Naive thymus-derived CD4-positive, alpha-beta T cell (primary cell): ENCODE measurements around the gene MSL2. TPM values are rescaled to one million over a fixed set of nuclear protein-coding genes. Genes with fewer than 3 reads are reported as not detected.

Source experiments
- ATAC-seq: fragments of 150-1000 bp; cut with Tn5 transposase; 2 replicates; pipeline ENCODE4 v1.10.0; 2021; ENCODE audit warnings: mild to moderate bottlenecking, moderate library complexity
- CTCF ChIA-PET: fragments of 350-600 bp; sonication (Branson Sonifier 250); formaldehyde crosslinking; loops from one replicate; lab custom pipeline; 2021; ENCODE audit warnings: antibody characterized with exemption; lab: Charles Lee
- POLR2A ChIA-PET: fragments of 350-600 bp; sonication (Branson Sonifier 250); formaldehyde crosslinking; loops from one replicate; lab custom pipeline; 2021; ENCODE audit warnings: antibody characterized with exemption, inconsistent platforms; lab: Charles Lee
- DNase-seq, 9 donors: peaks; one replicate each; pipeline versions ENCODE4 v3.0.0 to v3.0.0-alpha.2; 2020 to 2022; ENCODE audit warnings: mixed read lengths in 1 of 9
- H3K27ac ChIP-seq: one replicate; pipeline ENCODE4 v1.7.0; 2013; ENCODE audit warnings: mild to moderate bottlenecking, low read depth, low read length, moderate library complexity
- H3K27me3 ChIP-seq, 2 donors: one replicate each; pipeline ENCODE4 v1.7.0; 2013; ENCODE audit warnings: low read length in 2 of 2, mild to moderate bottlenecking in 2 of 2, moderate library complexity in 2 of 2; ENCODE audit not compliant: control insufficient read depth in 2 of 2, insufficient read depth in 2 of 2
- H3K36me3 ChIP-seq, 3 experiments: 1 replicate in 2 of 3; 2 replicates in 1 of 3; pipeline ENCODE4 v1.7.0; 2013; ENCODE audit warnings: low read length in 3 of 3, mild to moderate bottlenecking in 3 of 3, moderate library complexity in 1 of 3; ENCODE audit not compliant: insufficient read depth in 3 of 3, control insufficient read depth in 2 of 3
- H3K4me1 ChIP-seq, 2 donors: one replicate each; pipeline ENCODE4 v1.7.0; 2013; ENCODE audit warnings: low read length in 2 of 2, mild to moderate bottlenecking in 2 of 2, moderate library complexity in 1 of 2; ENCODE audit not compliant: control insufficient read depth in 2 of 2, insufficient read depth in 2 of 2
- H3K4me3 ChIP-seq: 2 replicates; pipeline ENCODE4 v1.7.0; 2013; ENCODE audit warnings: mild to moderate bottlenecking, low read length
- H3K9me3 ChIP-seq, 3 experiments: 1 replicate in 2 of 3; 2 replicates in 1 of 3; pipeline ENCODE4 v1.7.0; 2013; ENCODE audit warnings: low read length in 3 of 3; ENCODE audit not compliant: control insufficient read depth in 2 of 3
- H3K27ac Mint-ChIP-seq, 9 donors: one replicate each; pipeline ENCODE4 v1.8.0; 2020 to 2022; ENCODE audit warnings: mixed read lengths in 9 of 9, mild to moderate bottlenecking in 8 of 9, moderate library complexity in 5 of 9, inconsistent platforms in 2 of 9
- H3K27me3 Mint-ChIP-seq, 5 donors: one replicate each; pipeline ENCODE4 v1.8.0; 2021 to 2022; ENCODE audit warnings: mixed read lengths in 5 of 5, mild to moderate bottlenecking in 1 of 5
- H3K36me3 Mint-ChIP-seq, 5 donors: one replicate each; pipeline ENCODE4 v1.8.0; 2020 to 2022; ENCODE audit warnings: mixed read lengths in 5 of 5, mild to moderate bottlenecking in 3 of 5, inconsistent platforms in 1 of 5
- H3K4me1 Mint-ChIP-seq, 7 donors: one replicate each; pipeline ENCODE4 v1.8.0; 2020 to 2022; ENCODE audit warnings: mixed read lengths in 7 of 7, mild to moderate bottlenecking in 3 of 7, inconsistent platforms in 1 of 7
- H3K4me3 Mint-ChIP-seq, 10 donors: one replicate each; pipeline ENCODE4 v1.8.0; 2020 to 2022; ENCODE audit warnings: mild to moderate bottlenecking in 10 of 10, mixed read lengths in 10 of 10, moderate library complexity in 6 of 10, inconsistent platforms in 2 of 10
- H3K9me3 Mint-ChIP-seq, 11 donors: one replicate each; pipeline ENCODE4 v1.8.0; 2020 to 2022; ENCODE audit warnings: mixed read lengths in 11 of 11, mild to moderate bottlenecking in 4 of 11, inconsistent platforms in 1 of 11, moderate library complexity in 1 of 11
- intact Hi-C, 2 donors: fragments of 100-400 bp; cut with micrococcal nuclease; formaldehyde crosslinking; loops; one replicate each; pipeline ENCODE4 v1.15.1; 2023
- polyA plus RNA-seq, 2 donors: library from polyadenylated mRNA; unstranded; fragments of 300-500 nt; fragmentation: Illumina TruSeq; gene quantifications; one replicate each; pipeline ENCODE4 v1.2.3, GENCODE V29; 2021
- total RNA-seq, 6 experiments: library from RNA in 5 of 6; stranded (reverse) in 5 of 6; gene quantifications; 1 replicate in 5 of 6; 2 replicates in 1 of 6; pipeline ENCODE4 v1.2.3 and lab custom pipeline; 2021 to 2026

MSL2 gene
- total and polyA plus RNA-seq, 7 experiments from 2014 or later, result 40.9 to 110 (median 69.0) TPM

DNA sequence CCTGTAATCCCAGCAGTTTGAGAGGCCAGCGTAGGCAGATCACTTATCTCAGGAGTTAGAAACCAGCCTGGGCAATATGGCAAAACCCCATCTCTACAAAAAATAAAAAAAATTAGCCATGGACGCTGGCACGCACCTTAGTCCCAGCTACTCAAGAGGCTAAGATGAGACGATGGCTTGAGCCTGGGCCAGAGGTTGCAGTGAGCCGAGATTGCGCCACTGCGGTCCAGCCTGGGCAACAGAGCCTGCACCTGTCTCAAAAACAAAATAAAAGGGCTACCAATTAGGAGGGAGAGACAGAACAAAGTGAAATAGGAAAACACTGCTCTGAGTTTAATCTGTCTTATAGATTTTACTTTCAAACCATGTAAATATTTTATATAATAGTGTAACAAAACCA is 33.8 kb downstream of the MSL2 start:
- CTCF ChIA-PET, result no interaction called here
- intact Hi-C loops, result no loop called here
- Histone ChIP-seq H3K9me3 (no peaks in the 10 kb centered on the region), H3K27ac (no peak overlapping the region), H3K4me1 (peaks cover 35 to 38% of the 10 kb centered on the region in 2 donors), H3K4me3 (no peak overlapping the region), H3K27me3 (no peaks in the 10 kb centered on the region), H3K36me3 (no peaks in the 10 kb centered on the region)
- Mint-ChIP-seq H3K4me1 (peaks cover 35 to 89% (median 78%) of the 10 kb centered on the region in 7 donors), H3K27me3 (no peaks in the 10 kb centered on the region), H3K9me3 (peaks cover 0 to 2% (median 0%) of the 10 kb centered on the region in 11 donors), H3K4me3 (peak overlapping the region in 1 of 10 donors; percentile 75), H3K36me3 (peaks cover 0 to 20% (median 14%) of the 10 kb centered on the region in 5 donors), H3K27ac (peak overlapping the region in 2 of 9 donors; percentile 51 to 60)
- no peak for DNase-seq
- no peak for ATAC-seq
- POLR2A ChIA-PET, result no interaction called here

GRCh38 chr3:136161516-136161915 is 34.6 kb downstream of the MSL2 start:
- peak overlapping the region in 5 of 10 donors; percentile 12 to 52 (median 38) for H3K4me3 Mint-ChIP-seq
- intact Hi-C loops, result no loop called here

GRCh38 chr3:136152963-136153362 is 43.2 kb downstream of the MSL2 start:
- POLR2A ChIA-PET, result interaction anchor here (0.6 to 0.9 kb wide), 2 partner anchors 40 to 356 kb away, joined by 3 read pairs; no protein-coding TSS in a partner anchor

More at GRCh38 chr3:136161516-136161915, 34.6 kb downstream of the MSL2 start:
- Histone ChIP-seq H3K9me3 (no peaks in the 10 kb centered on the region), H3K27ac (no peak overlapping the region), H3K27me3 (no peaks in the 10 kb centered on the region), H3K4me1 (peaks cover 27 to 34% of the 10 kb centered on the region in 2 donors), H3K4me3 (no peak overlapping the region), H3K36me3 (no peaks in the 10 kb centered on the region)
- Mint-ChIP-seq H3K9me3 (peaks cover 0 to 2% (median 0%) of the 10 kb centered on the region in 11 donors), H3K36me3 (peaks cover 0 to 20% (median 14%) of the 10 kb centered on the region in 5 donors), H3K27ac (peak overlapping the region in 5 of 9 donors; percentile 20 to 71 (median 23)), H3K27me3 (no peaks in the 10 kb centered on the region), H3K4me1 (peaks cover 33 to 89% (median 74%) of the 10 kb centered on the region in 7 donors)
- DNase-seq (no peak), ATAC-seq (no peak)
- ChIA-PET CTCF (no interaction called here), POLR2A (no interaction called here)

GRCh38 chr3:136152176-136152843 is 43.8 kb downstream of the MSL2 start:
- Mint-ChIP-seq H3K36me3 (peaks cover 7 to 45% (median 30%) of the 10 kb centered on the region in 5 donors), H3K27me3 (no peaks in the 10 kb centered on the region), H3K27ac (peak overlapping the region in 5 of 9 donors; percentile 9 to 45 (median 26)), H3K4me3 (no peak overlapping the region), H3K4me1 (peaks cover 37 to 87% (median 78%) of the 10 kb centered on the region in 7 donors), H3K9me3 (no peaks in the 10 kb centered on the region)
- Histone ChIP-seq H3K27me3 (no peaks in the 10 kb centered on the region), H3K4me1 (peaks cover 0 to 22% of the 10 kb centered on the region in 2 donors), H3K4me3 (no peak overlapping the region), H3K36me3 (peaks cover 0 to 25% (median 15%) of the 10 kb centered on the region in 3 experiments), H3K9me3 (no peaks in the 10 kb centered on the region), H3K27ac (no peak overlapping the region)
- no peak for DNase-seq
- POLR2A ChIA-PET, result interaction anchor here (0.6 kb wide), 1 partner anchor 357 kb away, joined by 3 read pairs; no protein-coding TSS in a partner anchor
- no peak for ATAC-seq
- intact Hi-C loops, result no loop called here
- CTCF ChIA-PET, result no interaction called here

More at GRCh38 chr3:136152963-136153362, 43.2 kb downstream of the MSL2 start:
- no peak for DNase-seq
- no peaks in the 10 kb centered on the region for H3K9me3 ChIP-seq
- peak overlapping the region; percentile 23 for H3K27ac ChIP-seq
- Mint-ChIP-seq H3K4me3 (peak overlapping the region in 2 of 10 donors; percentile 19 to 34), H3K27ac (peak overlapping the region in 7 of 9 donors; percentile 9 to 82 (median 54)), H3K9me3 (no peaks in the 10 kb centered on the region), H3K36me3 (peaks cover 7 to 42% (median 30%) of the 10 kb centered on the region in 5 donors), H3K27me3 (no peaks in the 10 kb centered on the region), H3K4me1 (peaks cover 43 to 88% (median 78%) of the 10 kb centered on the region in 7 donors)
- no peak overlapping the region for H3K4me3 ChIP-seq
- H3K36me3 ChIP-seq, result peaks cover 0 to 25% (median 15%) of the 10 kb centered on the region in 3 experiments
- CTCF ChIA-PET, result no interaction called here
- intact Hi-C loops, result no loop called here
- no peaks in the 10 kb centered on the region for H3K27me3 ChIP-seq
- H3K4me1 ChIP-seq, result peaks cover 0 to 22% of the 10 kb centered on the region in 2 donors
- no peak for ATAC-seq

DNA sequence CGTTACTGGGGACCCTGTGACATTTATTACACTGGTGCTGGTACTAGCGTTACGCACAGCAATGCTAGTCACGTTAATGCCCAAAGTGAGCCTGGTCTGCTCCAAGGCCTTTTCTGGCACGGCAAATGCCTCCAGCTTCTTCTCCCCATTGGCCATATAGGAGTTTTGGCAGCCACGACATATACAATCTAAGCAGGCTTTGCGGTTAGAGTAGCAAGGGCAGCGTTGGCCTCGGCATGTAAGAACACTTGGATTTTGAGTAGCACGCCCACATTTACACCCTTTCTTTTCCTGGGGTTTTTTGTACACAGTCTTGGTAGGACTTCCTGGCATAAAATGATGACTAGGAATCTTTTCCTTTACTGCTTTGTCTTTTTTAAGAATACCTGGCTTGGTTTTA is 44.9 kb downstream of the MSL2 start:
- H3K4me3 ChIP-seq, result no peak overlapping the region
- H3K27me3 Mint-ChIP-seq, result no peaks in the 10 kb centered on the region
- peaks cover 0 to 25% (median 15%) of the 10 kb centered on the region in 3 experiments for H3K36me3 ChIP-seq
- H3K9me3 Mint-ChIP-seq, result no peaks in the 10 kb centered on the region
- H3K9me3 ChIP-seq, result no peaks in the 10 kb centered on the region
- DNase-seq, result no peak
- no peak overlapping the region for H3K4me3 Mint-ChIP-seq
- no peak for ATAC-seq
- H3K4me1 ChIP-seq, result peaks cover 0 to 15% of the 10 kb centered on the region in 2 donors
- no peaks in the 10 kb centered on the region for H3K27me3 ChIP-seq
- H3K4me1 Mint-ChIP-seq, result peaks cover 34 to 80% (median 74%) of the 10 kb centered on the region in 7 donors
- ChIA-PET CTCF (interaction anchor here (0.6 kb wide), 1 partner anchor 863 kb away, joined by 3 read pairs; no protein-coding TSS in a partner anchor), POLR2A (no interaction called here)
- H3K27ac ChIP-seq, result no peak overlapping the region
- peak overlapping the region in 3 of 9 donors; percentile 16 to 60 (median 26) for H3K27ac Mint-ChIP-seq
- peaks cover 7 to 45% (median 30%) of the 10 kb centered on the region in 5 donors for H3K36me3 Mint-ChIP-seq
- intact Hi-C loops, result no loop called here

DNA sequence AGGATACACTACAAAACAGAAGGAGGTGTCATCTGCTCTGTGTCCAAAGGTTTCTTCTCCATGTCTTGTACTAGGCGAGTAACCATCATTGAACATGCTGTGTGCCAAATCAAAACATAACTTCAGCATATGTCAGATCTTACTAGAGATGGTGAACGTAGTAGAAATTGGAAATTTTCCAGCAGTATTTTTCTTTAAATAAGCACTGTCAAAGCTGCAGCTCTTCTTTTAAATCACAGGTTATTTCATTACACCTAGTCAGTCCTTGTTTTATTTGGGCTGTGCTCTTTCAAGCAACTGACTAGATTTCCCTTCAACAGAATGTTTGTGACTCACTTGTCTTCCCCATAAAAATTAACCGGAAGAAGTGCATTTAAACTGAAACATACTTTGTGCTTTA is 46.5 kb downstream of the MSL2 start:
- Mint-ChIP-seq H3K27ac (peak overlapping the region in 7 of 9 donors; percentile 1 to 78 (median 44)), H3K4me1 (peaks cover 24 to 72% (median 61%) of the 10 kb centered on the region in 7 donors), H3K9me3 (no peaks in the 10 kb centered on the region), H3K36me3 (peaks cover 7 to 38% (median 30%) of the 10 kb centered on the region in 5 donors), H3K4me3 (peak overlapping the region in 1 of 10 donors; percentile 16), H3K27me3 (no peaks in the 10 kb centered on the region)
- Histone ChIP-seq H3K4me3 (no peak overlapping the region), H3K27ac (no peak overlapping the region), H3K9me3 (no peaks in the 10 kb centered on the region), H3K36me3 (peaks cover 0 to 25% (median 15%) of the 10 kb centered on the region in 3 experiments), H3K4me1 (peaks cover 0 to 14% of the 10 kb centered on the region in 2 donors), H3K27me3 (no peaks in the 10 kb centered on the region)
- ATAC-seq (no peak), DNase-seq (no peak)
- intact Hi-C loops, result loop anchor here (5.0 to 10.0 kb wide), 2 partner anchors 43 to 45 kb away; partner anchors contain the start of gene MSL2 (in 1 of the 2)
- ChIA-PET CTCF (interaction anchor here (0.8 kb wide), 1 partner anchor 270 kb away, joined by 4 read pairs; no protein-coding TSS in a partner anchor), POLR2A (interaction anchor here (0.6 kb wide), 1 partner anchor 41 kb away, joined by 3 read pairs; no protein-coding TSS in a partner anchor)
